Measurements from ENCODE around the gene BMPR1A.
"Not testable (repeated sequence)": the region's sequence is repeated elsewhere in the genome, so short reads cannot be mapped to it uniquely, and the experiment has no call there.

Gene BMPR1A

GRCh38 chr10:86900955-86901354, 144.5 kb downstream of the BMPR1A start:
- Histone ChIP-seq H3K9me3 (replicated peaks; ENCODE audit: low read length) (no peaks in the 10 kb centered on the region), H3K36me3 (ENCODE audit: insufficient read depth, low read length) (peaks cover 17% of the 10 kb centered on the region), H3K4me3 (ENCODE audit: low read length) (no peak overlapping the region), H3K4me1 (ENCODE audit: control insufficient read depth, insufficient read depth, low read length) (no peaks in the 10 kb centered on the region), H3K27me3 (ENCODE audit: control insufficient read depth, insufficient read depth, low read length) (no peaks in the 10 kb centered on the region), H3K9ac (ENCODE audit: low read depth, low read length) (no peak overlapping the region), H3K4me2 (ENCODE audit: low read length) (no peak overlapping the region)

GRCh38 chr10:86904600-86904999, 148.2 kb downstream of the BMPR1A start:
- Histone ChIP-seq H3K4me2 (ENCODE audit: low read length) (no peak overlapping the region), H3K9ac (ENCODE audit: low read depth, low read length) (no peak overlapping the region), H3K4me3 (ENCODE audit: low read length) (no peak overlapping the region), H3K4me1 (ENCODE audit: control insufficient read depth, insufficient read depth, low read length) (no peaks in the 10 kb centered on the region), H3K36me3 (ENCODE audit: insufficient read depth, low read length) (peaks cover 33% of the 10 kb centered on the region), H3K9me3 (replicated peaks; ENCODE audit: low read length) (no peaks in the 10 kb centered on the region), H3K27me3 (ENCODE audit: control insufficient read depth, insufficient read depth, low read length) (no peaks in the 10 kb centered on the region)

- no peak overlapping the region for H3K9ac ChIP-seq (ENCODE audit: low read depth, low read length)
- H3K27me3 ChIP-seq (ENCODE audit: control insufficient read depth, insufficient read depth, low read length), result no peaks in the 10 kb centered on the region
- H3K9me3 ChIP-seq (replicated peaks; ENCODE audit: low read length), result no peaks in the 10 kb centered on the region
- H3K36me3 ChIP-seq (ENCODE audit: insufficient read depth, low read length), result peaks cover 33% of the 10 kb centered on the region
- H3K4me1 ChIP-seq (ENCODE audit: control insufficient read depth, insufficient read depth, low read length), result no peaks in the 10 kb centered on the region
- H3K4me2 ChIP-seq (ENCODE audit: low read length), result no peak overlapping the region
- no peak overlapping the region for H3K4me3 ChIP-seq (ENCODE audit: low read length)
Observed at GRCh38 chr10:86905429-86905828, 149.0 kb downstream of the BMPR1A start.

- Histone ChIP-seq H3K4me1 (ENCODE audit: control insufficient read depth, insufficient read depth, low read length) (peaks cover 11% of the 10 kb centered on the region), H3K4me2 (ENCODE audit: low read length) (no peak overlapping the region), H3K9me3 (replicated peaks; ENCODE audit: low read length) (no peaks in the 10 kb centered on the region), H3K27me3 (ENCODE audit: control insufficient read depth, insufficient read depth, low read length) (no peaks in the 10 kb centered on the region), H3K4me3 (ENCODE audit: low read length) (no peak overlapping the region), H3K36me3 (ENCODE audit: insufficient read depth, low read length) (peaks cover 11% of the 10 kb centered on the region), H3K9ac (ENCODE audit: low read depth, low read length) (no peak overlapping the region)
Observed at GRCh38 chr10:86914734-86915133, 158.3 kb downstream of the BMPR1A start.

- Histone ChIP-seq H3K4me2 (ENCODE audit: low read length) (peak overlapping the region; percentile 28), H3K36me3 (ENCODE audit: insufficient read depth, low read length) (peaks cover 25% of the 10 kb centered on the region), H3K4me1 (ENCODE audit: control insufficient read depth, insufficient read depth, low read length) (peaks cover 11% of the 10 kb centered on the region), H3K9me3 (replicated peaks; ENCODE audit: low read length) (no peaks in the 10 kb centered on the region), H3K9ac (ENCODE audit: low read depth, low read length) (no peak overlapping the region), H3K4me3 (ENCODE audit: low read length) (no peak overlapping the region), H3K27me3 (ENCODE audit: control insufficient read depth, insufficient read depth, low read length) (no peaks in the 10 kb centered on the region)
Observed at GRCh38 chr10:86918022-86918471, 161.6 kb downstream of the BMPR1A start.

- Histone ChIP-seq H3K4me1 (ENCODE audit: control insufficient read depth, insufficient read depth, low read length) (peaks cover 11% of the 10 kb centered on the region), H3K4me2 (ENCODE audit: low read length) (no peak overlapping the region), H3K4me3 (ENCODE audit: low read length) (no peak overlapping the region), H3K9me3 (replicated peaks; ENCODE audit: low read length) (no peaks in the 10 kb centered on the region), H3K36me3 (ENCODE audit: insufficient read depth, low read length) (peaks cover 23% of the 10 kb centered on the region), H3K27me3 (ENCODE audit: control insufficient read depth, insufficient read depth, low read length) (no peaks in the 10 kb centered on the region), H3K9ac (ENCODE audit: low read depth, low read length) (no peak overlapping the region)
Observed at GRCh38 chr10:86922553-86922961, 166.1 kb downstream of the BMPR1A start.

- Histone ChIP-seq H3K4me2 (ENCODE audit: low read length) (no peak overlapping the region), H3K9me3 (replicated peaks; ENCODE audit: low read length) (no peaks in the 10 kb centered on the region), H3K36me3 (ENCODE audit: insufficient read depth, low read length) (peaks cover 16% of the 10 kb centered on the region), H3K9ac (ENCODE audit: low read depth, low read length) (no peak overlapping the region), H3K27me3 (ENCODE audit: control insufficient read depth, insufficient read depth, low read length) (no peaks in the 10 kb centered on the region), H3K4me1 (ENCODE audit: control insufficient read depth, insufficient read depth, low read length) (peaks cover 9% of the 10 kb centered on the region), H3K4me3 (ENCODE audit: low read length) (no peak overlapping the region)
Observed at GRCh38 chr10:86929468-86930380, 173.3 kb downstream of the BMPR1A start.

GRCh38 chr10:86931872-86932271, 175.5 kb downstream of the BMPR1A start:
- no peak overlapping the region for H3K4me2 ChIP-seq (ENCODE audit: low read length)

GRCh38 chr10:86932674-86933073, 176.3 kb downstream of the BMPR1A start:
- H3K4me1 ChIP-seq (ENCODE audit: control insufficient read depth, insufficient read depth, low read length), result peaks cover 17% of the 10 kb centered on the region
- H3K9ac ChIP-seq (ENCODE audit: low read depth, low read length), result no peak overlapping the region
- H3K36me3 ChIP-seq (ENCODE audit: insufficient read depth, low read length), result peaks cover 16% of the 10 kb centered on the region
- H3K4me2 ChIP-seq (ENCODE audit: low read length), result no peak overlapping the region
- H3K27me3 ChIP-seq (ENCODE audit: control insufficient read depth, insufficient read depth, low read length), result no peaks in the 10 kb centered on the region
- no peak overlapping the region for H3K4me3 ChIP-seq (ENCODE audit: low read length)
- H3K9me3 ChIP-seq (replicated peaks; ENCODE audit: low read length), result no peaks in the 10 kb centered on the region

More at GRCh38 chr10:86931872-86932271, 175.5 kb downstream of the BMPR1A start:
- no peak overlapping the region for H3K4me3 ChIP-seq (ENCODE audit: low read length)
- peaks cover 14% of the 10 kb centered on the region for H3K4me1 ChIP-seq (ENCODE audit: control insufficient read depth, insufficient read depth, low read length)
- H3K9ac ChIP-seq (ENCODE audit: low read depth, low read length), result no peak overlapping the region
- H3K27me3 ChIP-seq (ENCODE audit: control insufficient read depth, insufficient read depth, low read length), result no peaks in the 10 kb centered on the region
- peaks cover 16% of the 10 kb centered on the region for H3K36me3 ChIP-seq (ENCODE audit: insufficient read depth, low read length)
- H3K9me3 ChIP-seq (replicated peaks; ENCODE audit: low read length), result no peaks in the 10 kb centered on the region

- H3K27me3 ChIP-seq (ENCODE audit: control insufficient read depth, insufficient read depth, low read length); H3K9me3 ChIP-seq (replicated peaks; ENCODE audit: low read length); H3K4me3 ChIP-seq (ENCODE audit: low read length); H3K4me2 ChIP-seq (ENCODE audit: low read length); H3K9ac ChIP-seq (ENCODE audit: low read depth, low read length): not testable (repeated sequence)
- Histone ChIP-seq H3K36me3 (ENCODE audit: insufficient read depth, low read length) (peaks cover 14% of the 10 kb centered on the region), H3K4me1 (ENCODE audit: control insufficient read depth, insufficient read depth, low read length) (peaks cover 17% of the 10 kb centered on the region)
Observed at GRCh38 chr10:86934162-86934711, 177.8 kb downstream of the BMPR1A start.

- Histone ChIP-seq H3K9ac (ENCODE audit: low read depth, low read length) (no peak overlapping the region), H3K27me3 (ENCODE audit: control insufficient read depth, insufficient read depth, low read length) (no peaks in the 10 kb centered on the region), H3K4me2 (ENCODE audit: low read length) (peak overlapping the region; percentile 56), H3K36me3 (ENCODE audit: insufficient read depth, low read length) (no peaks in the 10 kb centered on the region), H3K4me1 (ENCODE audit: control insufficient read depth, insufficient read depth, low read length) (peaks cover 17% of the 10 kb centered on the region), H3K4me3 (ENCODE audit: low read length) (no peak overlapping the region), H3K9me3 (replicated peaks; ENCODE audit: low read length) (no peaks in the 10 kb centered on the region)
Observed at GRCh38 chr10:86936661-86937501, 180.5 kb downstream of the BMPR1A start.
